ENCODE results near the gene LYZL1.
"Not testable (repeated sequence)": the region's sequence is repeated elsewhere in the genome, so short reads cannot be mapped to it uniquely, and the experiment has no call there.

Gene LYZL1

DNA sequence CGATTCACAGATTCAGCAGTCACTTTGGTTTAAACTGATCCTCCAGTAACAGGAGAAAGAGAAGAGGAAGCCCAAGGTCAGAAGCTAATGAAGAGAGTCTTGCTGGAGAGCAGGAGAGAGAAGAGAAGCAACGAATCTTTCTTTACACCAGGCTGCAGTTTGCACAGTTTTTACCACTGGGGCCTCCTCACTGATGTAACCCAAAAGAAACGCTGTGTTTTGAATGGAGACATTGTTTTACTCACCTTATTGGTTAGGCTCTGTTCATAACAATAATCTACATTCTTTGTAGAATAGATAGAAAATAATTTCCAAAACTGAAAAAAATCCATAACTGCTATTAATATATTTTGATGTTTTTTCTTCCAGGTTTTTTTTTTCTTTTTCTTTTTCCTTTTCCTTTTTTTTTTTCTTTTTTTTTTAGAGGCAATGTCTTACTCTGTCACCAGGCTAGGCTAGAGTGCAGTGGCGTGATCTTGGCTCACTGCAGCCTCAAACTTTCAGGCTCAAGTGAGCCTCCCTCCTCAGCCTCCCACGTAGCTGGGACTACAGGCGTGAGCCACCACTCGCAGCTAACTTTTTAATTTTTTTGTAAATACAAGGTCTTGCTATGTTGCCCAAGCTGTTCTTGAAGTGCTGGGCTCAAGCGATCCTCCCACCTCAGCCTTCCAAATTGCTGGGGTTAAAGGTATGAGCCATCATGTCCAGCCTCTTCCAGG, 27.6 kb downstream of the LYZL1 start:
- H3K4me3 ChIP-seq (ENCODE audit: low read depth, low read length), result no peak overlapping the region
- TF ChIP-seq CTCF (IDR thresholded peaks at IDR 0.05; ENCODE audit: borderline replicate concordance, insufficient read depth, low read depth, low read length), result no peak

DNA sequence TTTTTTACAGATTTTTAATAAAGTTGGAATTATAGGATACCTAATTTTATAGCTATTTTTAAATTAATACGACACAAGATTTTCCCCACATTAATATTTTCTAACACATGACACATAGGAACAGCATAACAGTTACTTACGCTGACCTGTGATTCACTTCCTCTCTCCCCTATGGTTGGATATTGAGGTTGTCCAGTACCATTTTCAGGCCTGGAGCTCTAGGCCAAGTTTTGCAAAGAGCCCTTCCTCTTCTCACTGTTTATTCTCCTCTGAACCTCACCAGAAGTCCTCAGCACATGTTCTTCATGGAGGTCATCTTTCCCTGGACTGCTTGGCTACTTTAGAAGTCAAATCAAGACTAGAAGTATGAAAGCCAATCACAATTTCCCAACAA, 28.2 kb downstream of the LYZL1 start:
- TF ChIP-seq CTCF (IDR thresholded peaks at IDR 0.05; ENCODE audit: borderline replicate concordance, insufficient read depth, low read depth, low read length), result no peak

DNA sequence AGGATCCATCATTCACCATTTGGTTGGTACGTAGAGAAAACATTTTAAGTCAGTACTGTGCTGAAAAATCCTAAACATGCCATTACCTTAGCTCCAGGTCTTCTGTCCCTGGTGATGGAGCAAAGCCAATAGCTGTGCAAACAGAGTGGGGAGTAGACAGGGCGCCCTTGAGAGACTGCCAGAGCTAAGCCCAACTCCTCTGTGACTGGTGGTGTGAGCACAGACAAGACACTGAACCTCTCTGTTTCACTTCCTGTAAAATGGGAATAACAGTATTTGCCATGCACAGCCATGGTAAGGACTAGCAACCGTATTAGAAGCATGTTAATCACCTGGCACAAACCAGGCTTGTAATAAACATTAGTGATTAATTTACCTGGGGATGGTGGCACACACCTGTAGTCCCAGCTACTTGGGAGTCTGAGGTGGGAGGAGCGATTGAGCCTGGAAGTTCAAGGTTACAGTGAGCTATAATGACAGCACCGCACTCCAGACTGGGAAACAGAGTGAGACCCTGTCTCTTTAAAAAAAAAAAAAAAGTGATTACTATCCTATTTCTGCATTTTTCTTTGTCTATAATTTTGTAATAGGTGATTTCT, 28.7 kb downstream of the LYZL1 start:
- no peak for TF ChIP-seq CTCF (IDR thresholded peaks at IDR 0.05; ENCODE audit: borderline replicate concordance, insufficient read depth, low read depth, low read length)
- no peak overlapping the region for H3K4me3 ChIP-seq (ENCODE audit: low read depth, low read length)

More for the DNA sequence above, 28.2 kb downstream of the LYZL1 start:
- no peak overlapping the region for H3K4me3 ChIP-seq (ENCODE audit: low read depth, low read length)

DNA sequence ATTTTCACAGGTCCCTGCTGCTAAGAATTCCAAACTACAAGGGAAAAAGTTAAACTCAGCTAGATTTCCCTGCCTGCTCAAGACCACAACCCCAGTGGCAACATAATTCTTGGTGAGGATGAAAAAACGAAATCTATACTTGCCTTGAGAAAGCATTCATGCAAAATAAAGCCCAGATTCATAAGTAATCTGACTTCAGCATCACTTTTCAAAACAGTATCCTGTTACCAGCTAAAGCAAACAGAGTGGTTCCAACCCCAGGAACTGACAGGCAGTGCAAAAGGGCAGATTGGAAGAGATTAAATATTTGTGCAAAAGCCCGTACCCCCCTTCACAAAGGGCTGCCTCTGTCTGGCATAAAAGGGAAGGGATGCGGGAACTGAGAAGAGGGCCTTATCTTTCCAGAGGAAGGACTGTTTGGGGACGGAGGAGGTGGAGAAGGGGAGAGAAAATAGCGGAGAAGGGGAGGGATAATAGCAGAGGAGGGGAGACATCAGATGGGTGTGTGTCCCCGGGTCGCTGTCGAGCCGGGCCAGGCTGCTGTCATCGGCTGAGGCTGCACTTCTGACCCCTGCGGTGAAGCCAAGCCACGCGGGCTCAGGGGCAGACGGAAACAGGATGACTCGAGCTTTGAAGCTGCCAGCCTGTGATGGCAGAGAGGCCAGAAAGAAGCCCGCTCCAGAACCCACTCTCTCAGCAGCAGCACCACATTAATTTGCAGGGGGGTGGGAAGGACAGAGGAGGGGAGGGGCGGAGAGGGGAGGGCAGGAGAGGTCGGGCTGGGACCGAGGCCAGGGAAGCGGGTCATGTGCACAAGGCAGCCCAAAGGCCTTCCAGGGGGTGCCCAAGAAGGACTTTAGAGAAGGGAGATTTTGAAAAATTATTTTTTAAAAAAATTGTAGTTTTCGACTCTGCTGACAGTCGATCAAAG, 29.5 kb downstream of the LYZL1 start:
- H3K4me3 ChIP-seq (ENCODE audit: low read depth, low read length), result not testable (repeated sequence)

DNA sequence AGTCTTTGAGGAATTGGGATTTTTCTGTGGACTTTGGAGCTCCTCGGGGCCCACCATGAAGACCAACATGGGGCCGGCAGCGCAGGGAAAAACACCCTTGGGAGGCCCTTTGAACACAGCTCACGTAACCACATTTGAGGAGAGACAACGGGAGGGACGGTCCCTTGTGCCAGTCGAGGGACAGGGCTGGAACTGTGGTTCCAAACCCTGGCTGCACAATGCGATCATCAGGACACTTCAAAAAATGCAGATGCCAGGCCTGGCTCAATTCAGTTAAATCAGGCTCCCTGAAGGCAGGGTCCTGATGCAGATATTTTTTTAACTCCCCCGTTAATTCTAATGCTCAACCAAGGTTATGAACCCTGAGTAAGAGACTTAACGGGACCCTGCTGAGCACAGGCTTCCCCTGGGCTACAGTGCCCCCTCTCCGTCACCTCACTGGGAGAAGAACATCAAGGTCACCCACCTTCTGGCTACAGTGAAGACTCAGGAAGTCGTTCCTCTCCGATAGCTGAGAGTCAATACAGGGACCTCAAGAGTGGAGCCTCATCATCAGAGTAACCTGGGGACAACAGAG, 30.4 kb downstream of the LYZL1 start:
- H3K4me3 ChIP-seq (ENCODE audit: low read depth, low read length), result no peak overlapping the region
- TF ChIP-seq CTCF (IDR thresholded peaks at IDR 0.05; ENCODE audit: borderline replicate concordance, insufficient read depth, low read depth, low read length), result no peak

DNA sequence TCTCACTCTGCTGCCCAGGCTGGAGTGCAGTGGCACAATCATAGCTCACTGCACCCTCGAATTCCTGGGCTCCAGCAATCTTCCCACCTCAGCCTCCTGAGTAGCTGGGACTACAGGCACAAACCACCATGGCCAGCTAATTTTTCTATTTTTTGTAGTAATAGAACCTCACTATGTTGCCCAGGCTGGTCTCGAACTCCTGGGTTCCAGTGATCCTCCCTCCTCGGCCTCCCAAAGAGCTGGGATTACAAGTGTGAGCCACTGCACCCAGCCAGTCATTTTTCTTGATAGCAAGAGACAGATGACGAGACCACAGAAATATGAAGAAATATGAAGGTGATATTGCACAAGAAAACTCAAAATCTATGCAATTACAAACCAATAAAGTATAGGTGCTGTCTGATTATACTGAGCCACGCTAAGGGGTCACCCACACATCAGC, 31.8 kb downstream of the LYZL1 start:
- H3K4me3 ChIP-seq (ENCODE audit: low read depth, low read length), result not testable (repeated sequence)

DNA sequence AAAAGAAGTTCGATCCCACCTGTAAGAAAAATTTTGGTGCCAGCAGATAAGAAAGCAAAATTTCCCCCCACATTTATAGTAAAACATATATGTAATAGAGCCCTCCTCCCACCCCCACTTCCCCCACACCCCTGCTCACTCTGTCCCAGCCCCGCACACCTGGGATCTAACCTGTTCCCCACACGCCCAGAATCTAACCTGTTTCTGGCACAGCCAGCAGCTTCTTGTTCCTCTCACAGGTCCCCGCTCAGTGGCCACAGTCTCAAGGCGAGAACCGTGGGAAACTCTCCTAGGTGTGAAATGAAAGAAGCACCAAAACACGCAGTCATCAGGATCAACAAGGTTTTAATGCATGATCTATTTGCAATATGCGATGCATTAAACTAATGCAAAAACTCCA, 32.8 kb downstream of the LYZL1 start:
- TF ChIP-seq CTCF (IDR thresholded peaks at IDR 0.05; ENCODE audit: borderline replicate concordance, insufficient read depth, low read depth, low read length), result no peak
- H3K4me3 ChIP-seq (ENCODE audit: low read depth, low read length), result no peak overlapping the region

Data from GM12875 (cell line).